GM18861 (cell line): Measurements from ENCODE around the gene TNFRSF4.

Source experiments
- ATAC-seq: cut with Tn5 transposase; IDR thresholded peaks from one replicate; pipeline ENCODE4 v1.9.1; 2021; ENCODE audit not compliant: unreplicated experiment

The TNFRSF4 gene

DNA sequence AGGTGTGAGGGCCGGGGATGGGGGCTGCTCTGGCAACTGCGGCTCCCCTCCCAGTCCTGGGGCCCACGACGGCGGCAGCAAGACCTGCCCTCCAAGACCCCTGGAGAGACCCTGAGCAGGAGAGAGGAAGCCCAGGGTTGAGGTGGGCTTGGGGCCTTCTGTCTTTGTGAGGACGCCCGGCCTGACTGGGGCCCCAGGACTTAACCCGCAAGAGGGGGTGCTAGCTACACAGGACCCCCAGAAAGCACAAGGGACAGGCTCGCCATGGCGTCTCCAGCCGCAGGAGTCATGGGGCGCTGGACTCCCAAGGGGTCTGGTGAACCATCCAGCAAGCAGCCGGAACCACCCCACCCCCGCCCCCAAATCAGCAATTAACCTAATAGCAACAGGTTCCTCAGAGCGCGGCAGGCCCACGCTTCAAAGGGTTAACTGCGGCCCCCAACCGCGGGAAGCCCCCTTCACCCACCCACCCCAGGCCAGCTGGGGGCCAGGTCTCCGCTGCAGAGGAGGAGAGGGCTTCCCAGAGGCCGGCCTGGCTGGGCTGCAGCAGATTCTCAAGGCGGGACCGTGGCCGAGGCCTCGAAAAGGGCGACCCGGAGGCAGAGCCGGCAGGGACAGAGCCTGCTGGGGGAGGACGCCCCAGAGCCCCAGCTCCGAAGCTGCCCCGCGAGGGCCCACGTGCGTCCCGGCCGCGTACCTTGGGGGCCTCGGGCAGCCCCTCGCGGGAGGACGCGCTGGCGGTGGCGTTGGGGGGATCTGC lies 32.0 kb upstream of the TNFRSF4 start:
- no peak for ATAC-seq

DNA sequence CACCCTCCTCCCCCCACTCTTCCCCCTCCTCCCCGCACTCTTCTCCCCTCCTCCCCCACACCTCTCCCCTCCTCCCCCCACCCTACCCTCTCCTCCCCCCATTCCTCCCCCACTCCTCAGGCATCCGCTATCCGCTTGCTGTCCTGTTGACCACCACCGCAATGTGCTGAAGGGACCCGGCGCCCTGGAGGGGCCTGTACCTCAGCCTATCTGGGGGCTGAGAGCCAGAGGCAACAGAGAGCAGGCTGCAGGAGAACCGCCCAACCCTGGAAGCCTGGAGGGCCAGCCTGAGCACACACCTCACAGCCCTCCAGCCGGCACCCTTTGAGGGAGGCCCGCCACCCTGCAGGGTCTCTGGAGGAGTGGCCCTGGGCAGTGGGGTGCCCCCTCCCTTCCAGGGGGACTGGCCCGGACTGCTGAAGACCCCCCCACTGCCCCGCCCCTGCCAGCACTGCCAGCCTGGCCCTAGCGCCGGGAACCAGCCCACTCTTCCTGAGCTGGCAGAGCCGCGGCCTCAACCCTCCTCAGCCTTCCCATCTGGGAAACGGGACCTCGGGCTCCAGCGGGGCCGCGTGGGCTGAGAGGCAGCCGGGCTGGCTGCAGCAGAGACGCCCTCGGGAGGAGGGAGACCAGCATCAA lies 31.3 kb upstream of the TNFRSF4 start:
- ATAC-seq = no peak

DNA sequence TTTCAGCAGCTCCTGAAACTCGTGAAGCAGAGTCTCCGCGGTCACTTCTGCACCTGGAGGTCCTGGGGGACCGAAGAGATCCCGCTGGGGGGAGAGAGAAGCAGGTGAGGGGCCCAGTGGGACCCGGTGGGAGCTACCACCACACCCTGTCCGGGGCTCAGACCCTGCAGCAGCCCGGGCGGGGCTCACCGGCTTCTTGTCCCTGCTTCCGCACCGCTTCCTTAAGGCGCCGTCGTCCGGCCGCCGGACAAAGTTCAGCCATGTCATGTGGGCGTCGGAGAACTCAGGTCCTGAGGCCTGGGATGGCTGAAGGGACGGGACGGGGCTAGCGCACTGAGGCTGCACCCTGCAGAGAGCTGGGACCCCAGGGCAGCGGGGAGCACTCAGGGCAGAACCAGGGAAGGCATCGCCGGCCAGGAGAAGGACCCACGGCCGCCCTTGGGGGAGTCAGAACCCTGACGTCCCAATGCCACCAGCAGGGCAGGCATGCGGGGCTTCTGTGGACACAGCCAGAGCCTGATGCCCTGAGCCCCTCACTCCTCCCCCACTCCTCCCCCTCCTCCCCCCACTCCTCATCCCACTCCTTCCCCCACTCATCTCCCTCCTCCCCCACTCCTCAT lies 30.3 kb upstream of the TNFRSF4 start:
- no peak for ATAC-seq

DNA sequence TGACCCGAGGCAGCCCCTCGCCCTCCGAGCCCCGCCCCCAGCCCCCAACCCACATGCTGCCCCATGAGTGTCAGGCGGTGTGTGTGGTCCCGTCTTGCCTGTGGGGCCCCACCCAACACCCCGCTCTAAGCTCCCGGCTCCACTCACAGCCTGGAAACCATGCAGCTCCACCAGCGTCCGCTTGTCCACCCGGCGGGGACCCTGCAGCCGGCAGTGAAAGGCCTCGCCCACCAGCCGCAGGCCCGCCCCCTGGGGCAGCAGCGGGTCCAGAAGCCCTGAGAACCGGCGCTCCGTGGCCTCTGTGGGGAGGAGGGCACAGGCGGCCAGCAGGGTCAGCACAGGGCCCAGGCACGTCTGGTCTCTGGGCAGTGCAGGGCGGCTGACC lies 29.8 kb upstream of the TNFRSF4 start:
- no peak for ATAC-seq

DNA sequence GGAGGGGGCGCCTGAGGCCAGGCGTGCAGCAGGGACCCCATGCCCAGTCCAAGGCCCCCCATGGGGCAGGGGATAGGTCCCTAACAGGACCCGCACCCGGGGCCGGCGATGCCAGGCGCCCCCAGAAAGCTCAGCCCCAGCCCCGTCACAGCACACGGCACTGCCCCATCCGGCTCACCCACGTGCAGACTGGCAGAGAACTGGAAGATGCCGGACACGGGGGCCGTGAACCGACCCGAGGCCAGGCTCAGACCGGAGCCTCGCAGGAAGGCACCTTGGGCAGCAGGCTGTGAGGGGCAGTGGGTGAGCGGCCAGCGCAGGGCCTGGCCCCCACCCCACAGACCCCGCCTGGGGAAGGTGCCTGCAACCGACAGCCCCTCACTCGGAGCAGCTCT lies 29.3 kb upstream of the TNFRSF4 start:
- ATAC-seq = no peak

DNA sequence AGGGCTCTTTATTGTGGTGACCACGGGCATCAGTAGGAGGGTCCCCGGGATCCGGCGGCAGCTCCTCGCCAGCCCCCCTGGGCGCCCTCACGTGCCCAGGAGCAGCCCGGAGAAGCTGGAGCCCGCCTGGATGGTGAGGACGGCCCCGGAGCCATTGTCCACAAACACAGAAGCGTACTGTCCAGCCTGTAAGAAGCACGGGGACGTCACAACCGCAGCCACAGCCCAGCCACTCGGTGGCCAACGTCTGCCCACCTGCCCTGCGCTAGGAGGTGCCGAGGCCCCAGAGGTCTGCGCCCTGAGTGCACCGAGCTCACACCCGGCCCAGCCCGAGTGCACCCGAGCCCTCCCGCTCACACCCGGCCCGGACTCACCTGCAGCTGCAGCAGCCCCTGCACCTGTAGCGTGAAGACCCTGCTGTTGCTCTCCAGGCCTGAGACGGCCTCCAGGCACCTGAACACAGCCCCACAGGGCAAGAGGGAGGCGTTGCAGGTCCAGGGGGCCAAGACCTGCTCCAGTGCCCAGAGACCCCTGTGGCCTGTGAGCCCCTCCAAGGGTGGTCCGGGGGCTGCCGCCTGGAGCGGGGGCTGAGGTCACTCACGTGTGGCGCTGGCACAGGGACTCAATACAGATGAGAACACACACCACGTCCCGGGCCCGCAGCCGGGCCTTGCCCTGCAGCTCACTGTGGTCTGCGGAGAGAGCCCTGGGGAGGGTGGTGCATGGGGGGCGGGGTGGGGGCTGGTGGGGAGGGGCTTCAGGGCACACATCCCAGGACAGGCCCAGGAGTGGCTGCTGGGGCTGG lies 28.7 kb upstream of the TNFRSF4 start:
- ATAC-seq = no peak

DNA sequence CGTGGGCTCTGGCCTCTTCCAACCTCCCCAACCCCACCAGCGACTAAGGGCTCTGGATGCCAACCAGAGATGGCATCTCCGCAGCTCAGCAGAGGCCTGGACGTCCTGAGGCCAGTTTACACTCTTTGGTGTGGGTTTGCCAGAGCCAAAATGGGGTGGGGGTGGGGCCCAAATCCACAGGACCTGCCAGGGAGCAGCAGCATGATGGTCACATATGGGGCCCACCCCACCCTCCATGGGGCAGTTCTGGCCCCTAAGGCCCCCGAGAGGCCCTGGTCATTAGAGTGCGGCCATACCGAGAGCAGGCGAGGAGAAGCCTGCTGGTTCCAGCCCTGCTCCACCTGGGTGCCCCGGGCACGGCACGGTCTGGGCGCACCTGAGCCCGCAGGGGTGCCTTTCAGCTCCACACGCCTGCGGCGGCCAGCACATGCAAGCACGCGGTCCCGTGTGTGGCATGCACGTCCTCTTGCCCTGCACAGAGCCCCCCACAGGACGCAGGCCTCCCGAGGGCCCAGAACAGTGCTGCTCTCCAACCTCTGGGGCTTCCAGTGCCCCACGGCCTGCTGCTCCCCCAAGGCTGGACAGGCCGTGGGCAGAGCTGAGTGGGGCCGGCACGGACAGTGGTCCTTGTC lies 27.8 kb upstream of the TNFRSF4 start:
- no peak for ATAC-seq

DNA sequence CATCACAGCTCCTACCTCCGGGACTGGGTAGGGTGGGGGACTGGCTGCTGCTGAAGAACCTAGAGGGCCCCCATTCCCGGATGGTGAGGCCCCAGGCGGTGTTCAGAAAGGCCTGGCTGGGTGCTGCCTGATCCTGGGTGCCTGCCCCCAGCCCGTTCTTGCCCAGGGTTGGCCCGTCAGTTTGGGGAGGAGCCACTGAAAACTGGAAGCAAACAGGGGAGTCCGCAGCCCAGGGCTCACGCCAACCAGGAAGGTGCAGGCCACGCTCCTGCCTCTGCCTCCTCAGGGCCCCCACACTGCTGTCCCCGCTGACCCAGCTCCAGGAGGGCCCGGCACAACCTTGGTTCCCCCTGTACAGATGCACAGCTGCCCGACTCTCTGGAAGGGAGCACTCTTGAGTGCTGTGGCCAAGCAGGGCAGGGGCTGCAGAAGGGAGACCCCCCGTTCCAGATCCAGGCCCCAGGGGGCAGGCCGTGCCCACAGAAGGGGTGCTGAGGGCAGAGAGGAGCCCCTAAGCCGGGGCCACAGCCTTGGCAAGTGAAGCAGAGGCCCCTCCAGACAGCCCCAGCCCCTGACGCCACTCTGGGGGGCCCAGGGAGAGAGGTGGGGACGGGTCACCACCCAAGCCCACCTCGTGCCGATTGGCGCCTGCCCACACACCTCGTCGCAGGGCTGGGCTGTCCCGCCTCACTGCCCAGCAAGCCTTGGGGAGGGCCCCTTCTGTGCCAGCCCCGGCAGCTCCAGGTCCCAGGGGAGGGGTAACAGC lies 27.1 kb upstream of the TNFRSF4 start:
- ATAC-seq = no peak

DNA sequence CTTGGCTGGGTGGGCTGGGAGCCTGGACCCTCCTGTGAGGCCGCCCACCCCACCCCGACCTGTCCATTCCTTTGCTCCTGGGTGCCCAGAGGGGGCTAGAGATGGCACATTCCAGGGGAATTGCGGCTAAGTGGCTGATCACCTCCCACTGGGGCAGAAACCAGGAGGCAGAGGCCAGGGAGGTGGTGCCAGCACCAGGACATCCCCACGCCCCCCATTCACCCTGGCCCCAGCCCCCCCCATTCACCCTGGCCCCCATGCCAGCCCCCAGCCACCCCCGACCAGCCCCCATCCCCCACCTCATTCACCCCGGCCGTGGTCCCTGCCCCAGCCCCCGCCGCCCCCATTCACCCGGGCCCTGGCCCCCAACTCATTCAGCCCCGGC lies 26.4 kb upstream of the TNFRSF4 start:
- ATAC-seq = no peak

DNA sequence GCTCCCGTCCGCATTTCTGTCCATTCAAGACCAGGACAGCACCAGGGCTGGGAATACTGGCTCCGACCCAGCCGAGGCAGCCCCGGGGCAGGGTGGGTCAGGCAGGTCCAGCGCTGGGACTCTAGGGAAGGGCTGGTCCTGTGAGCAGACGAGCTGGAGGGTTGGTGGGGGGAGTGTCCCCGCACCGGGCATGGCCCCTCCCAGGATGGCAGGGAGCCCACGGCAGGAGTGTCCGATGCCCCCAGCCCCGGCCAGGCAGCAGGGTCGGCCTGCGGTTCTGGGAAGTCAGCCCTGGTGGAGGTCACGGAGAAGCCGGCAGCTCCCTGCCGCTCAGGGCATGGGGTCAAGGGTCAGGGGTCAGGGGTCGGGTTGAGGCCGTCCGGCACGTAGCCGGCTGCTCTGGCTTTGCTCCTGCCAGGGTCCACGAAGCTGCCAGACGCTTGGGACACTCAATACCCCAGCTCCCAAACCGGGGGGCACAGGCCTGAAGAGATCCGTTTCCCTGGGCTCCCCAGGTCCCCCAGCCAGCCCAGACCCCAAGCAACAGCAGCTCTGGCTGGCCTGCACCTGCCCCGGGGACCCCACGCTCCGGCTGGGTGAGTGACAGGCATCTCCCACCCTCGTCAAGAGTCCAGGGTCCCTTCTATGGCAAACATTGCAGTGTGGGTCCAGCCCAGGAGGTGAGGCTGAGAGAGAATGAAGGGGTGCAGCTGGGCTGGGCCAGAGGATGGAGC lies 25.8 kb upstream of the TNFRSF4 start:
- no peak for ATAC-seq

DNA sequence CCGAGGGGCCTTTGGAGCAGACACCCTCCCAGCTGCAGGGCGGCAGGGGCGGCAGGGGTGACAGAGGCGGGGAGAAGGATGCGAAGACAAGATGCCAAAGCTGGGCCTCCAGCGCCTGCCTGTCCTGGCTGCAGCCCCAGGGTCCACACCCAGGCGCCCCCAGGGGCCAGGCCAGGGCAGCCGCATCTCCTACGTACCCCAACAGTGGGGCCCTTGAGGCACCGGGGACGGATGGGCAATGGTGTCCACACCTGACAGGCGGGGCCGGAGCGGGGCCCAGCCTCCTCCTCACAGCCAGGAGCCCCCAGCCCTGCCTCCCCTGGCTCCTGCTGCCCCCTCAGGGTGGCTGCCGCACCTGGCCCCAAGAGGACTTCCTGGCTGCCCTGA lies 25.3 kb upstream of the TNFRSF4 start:
- no peak for ATAC-seq

DNA sequence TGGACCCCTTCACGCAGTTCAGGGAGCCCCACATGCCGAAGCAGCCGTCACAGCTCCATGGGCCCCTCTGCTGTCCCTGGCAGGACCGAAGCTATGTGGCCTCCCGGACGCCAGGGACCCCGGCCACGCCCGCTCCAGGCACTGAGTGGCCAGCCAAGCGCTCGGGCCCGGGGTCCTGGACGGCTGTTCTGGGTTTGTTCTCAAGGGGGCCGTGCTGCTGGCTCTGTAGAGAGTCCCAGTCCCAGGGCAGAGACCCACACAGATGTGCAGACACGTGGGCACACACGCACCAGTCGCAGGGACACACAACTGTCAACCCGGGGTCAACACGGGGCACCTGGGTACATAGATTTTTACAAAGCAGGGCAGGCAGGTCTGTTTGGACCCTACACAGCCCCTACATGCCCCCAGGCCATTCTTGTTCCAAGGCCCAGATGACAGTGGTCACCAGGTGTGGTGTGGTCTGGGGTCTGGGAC lies 24.8 kb upstream of the TNFRSF4 start:
- ATAC-seq = no peak

DNA sequence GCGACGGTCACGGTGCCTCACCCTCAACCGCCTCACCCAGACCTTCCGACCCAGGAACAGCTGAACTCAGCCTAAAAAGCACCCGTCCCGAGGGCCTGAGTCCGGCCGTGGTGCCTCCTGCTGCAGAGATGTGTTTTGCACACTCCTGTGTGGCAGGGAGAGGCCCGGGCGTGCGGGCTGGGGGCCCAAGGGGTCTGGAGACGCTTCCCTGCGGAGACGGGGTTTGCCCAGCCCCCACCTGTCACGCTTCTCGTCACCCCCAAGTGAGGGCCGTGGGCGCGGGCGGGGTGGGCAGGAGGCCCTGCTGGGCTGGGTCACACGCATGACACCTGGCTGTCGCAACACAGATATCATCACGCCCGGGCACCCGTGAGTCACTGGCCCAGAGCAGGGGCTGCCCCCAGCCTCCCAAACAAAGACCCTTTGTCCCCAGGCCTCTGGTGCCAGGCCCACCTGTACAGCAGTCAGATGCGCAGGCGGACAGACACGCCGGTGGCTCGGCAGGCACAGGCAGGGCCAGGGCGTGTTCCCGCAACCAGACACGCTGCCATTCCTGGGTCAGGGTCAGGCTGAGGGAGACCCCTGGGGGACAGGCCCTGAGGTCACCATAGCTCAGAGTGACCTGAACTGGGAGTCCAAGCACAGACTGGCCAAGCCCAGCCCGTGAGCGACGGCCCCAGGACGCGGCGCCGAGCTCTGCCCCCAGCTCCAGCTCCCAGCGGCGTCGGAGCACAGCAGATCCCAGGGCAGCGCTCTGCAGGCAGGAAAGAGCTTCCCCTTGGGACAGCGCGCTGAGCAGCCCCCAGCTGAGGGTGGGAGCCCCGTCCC lies 24.1 kb upstream of the TNFRSF4 start:
- no peak for ATAC-seq

DNA sequence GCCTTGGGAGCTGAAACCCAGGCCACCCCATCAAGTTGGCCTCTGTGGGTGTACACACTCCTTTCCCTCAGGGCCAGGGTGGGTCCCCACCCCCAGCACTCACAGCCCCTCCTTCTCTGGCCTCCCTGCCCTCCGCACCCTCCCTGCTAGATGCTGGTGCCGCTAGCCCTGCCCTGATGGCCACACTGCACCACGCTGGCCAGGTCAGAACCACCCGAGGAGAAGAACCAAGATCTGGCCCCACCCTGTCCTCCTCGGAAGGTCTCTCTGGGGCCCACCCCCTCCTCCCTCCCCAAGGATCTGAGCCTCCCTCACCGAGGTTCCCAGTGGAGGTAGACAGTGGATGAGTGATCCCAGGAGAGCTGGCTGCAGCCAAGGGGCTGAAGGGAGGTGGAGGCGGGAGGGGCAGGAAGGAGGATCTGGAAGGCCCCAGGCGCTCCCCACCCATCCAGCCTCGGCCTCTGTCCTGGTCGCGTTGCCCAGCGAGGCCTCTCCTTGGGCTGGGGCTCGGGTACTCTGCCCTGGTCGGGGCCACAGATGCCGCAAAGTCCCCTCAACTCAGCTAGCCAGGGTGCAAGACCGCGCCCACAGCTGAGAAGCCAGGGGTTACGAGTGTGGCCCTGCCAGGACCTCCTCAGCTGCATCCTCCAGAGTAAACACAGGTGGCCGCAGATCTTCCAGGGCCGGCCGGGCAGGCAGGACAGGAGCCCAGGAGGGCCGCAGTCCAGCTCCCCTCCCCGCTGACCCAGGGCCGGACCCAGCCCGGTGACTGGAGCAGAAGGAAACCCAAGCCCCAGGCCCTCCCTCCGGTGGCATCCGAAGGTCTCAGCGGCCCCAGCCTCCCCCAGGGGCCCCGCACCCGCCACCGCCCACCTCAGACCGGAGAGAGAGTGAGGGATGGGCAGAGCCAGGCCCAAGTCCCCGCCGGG lies 23.3 kb upstream of the TNFRSF4 start:
- no peak for ATAC-seq

DNA sequence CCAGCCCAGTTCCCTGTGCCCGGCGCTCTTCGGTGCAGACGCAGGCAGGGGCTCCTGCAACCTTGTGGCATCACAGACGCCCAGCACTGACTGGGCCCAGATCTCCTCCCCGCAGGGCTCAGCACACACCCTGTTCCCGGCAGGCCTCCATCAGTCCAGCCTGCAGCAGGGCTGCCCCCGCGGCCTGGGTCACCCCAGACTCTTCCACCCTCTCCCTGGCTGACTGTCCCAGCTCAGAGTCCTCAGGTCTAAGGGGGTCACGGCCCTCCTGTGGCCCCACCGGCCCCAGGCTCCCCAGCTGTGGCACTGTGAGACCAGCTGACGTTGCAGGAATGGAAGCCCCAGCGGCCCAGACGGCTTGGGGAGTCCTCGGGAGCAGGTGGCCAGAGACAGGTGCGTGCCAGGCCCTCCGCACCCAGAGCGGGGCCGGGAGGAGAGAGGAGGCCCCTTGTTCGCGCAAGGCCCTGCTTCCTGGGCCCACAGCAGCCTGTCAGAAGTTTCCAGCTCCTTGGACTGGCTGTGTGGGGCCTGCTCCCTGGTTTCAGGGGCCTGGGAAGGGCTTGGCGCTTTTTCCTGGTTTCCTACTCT lies 22.3 kb upstream of the TNFRSF4 start:
- no peak for ATAC-seq

DNA sequence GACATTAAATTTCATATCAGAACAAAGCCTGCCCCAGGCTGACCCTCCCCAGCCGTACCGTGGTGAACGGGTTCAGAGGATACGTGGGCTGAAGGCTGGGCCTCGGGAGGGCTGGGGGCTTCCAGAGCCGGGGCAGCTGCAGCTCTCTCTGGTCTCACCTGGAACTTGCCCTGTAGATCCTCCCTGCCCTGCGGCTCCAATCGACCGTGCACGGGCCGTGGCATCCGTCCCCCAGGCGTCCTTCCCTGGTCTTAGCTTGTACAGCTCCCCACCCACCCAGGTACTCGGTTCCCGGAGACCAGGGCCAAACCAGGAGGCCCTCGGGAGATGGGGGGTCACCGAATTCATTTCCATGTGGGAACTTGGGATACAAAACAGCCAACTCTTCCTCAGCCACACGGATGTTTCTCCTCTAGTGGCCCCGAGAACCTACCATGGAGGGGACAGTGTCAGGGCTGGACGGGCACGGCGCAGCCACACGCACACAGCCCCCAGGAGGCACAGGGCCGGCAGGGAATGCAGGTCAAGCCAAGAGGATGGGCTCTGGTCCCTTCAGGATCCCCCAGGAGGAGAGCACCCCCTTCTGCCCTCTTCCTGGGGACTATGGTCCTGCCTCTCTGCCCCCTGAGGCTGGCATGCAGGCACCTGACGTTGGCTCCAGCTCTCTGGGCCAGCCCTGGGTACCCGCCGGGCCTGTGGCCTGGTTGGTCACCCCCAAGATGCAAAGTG lies 21.2 kb upstream of the TNFRSF4 start:
- ATAC-seq = no peak
